Panc1 (cell line): ENCODE data around the gene RNF7.

Experiments used
- CTCF ChIP-seq: fragments of 450-650 bp; IDR thresholded peaks from 2 replicates; pipeline ENCODE4 v1.5.1; 2017; ENCODE audit warnings: mild to moderate bottlenecking
- POLR2AphosphoS5 ChIP-seq: IDR thresholded peaks from 2 replicates; pipeline ENCODE4 v1.6.1; 2012; ENCODE audit warnings: mild to moderate bottlenecking, low read depth, low read length, moderate library complexity
- SIN3A ChIP-seq: IDR thresholded peaks from 2 replicates; pipeline ENCODE4 v1.6.1; 2012; ENCODE audit warnings: low read depth, mild to moderate bottlenecking, low read length, moderate library complexity, borderline replicate concordance; ENCODE audit not compliant: insufficient read depth
- TCF7L2 ChIP-seq: IDR thresholded peaks from 2 replicates; pipeline ENCODE4 v1.6.1; 2011; ENCODE audit warnings: mild to moderate bottlenecking, low read depth, low read length, inconsistent platforms
- TF ChIP-seq, protein P1 (sequence below), 2 experiments: IDR thresholded peaks; 2 replicates each; pipeline ENCODE4 v1.6.1; 2011 to 2012; ENCODE audit warnings: low read depth in 2 of 2, control low read depth in 1 of 2, low read length in 1 of 2, mild to moderate bottlenecking in 1 of 2, moderate library complexity in 1 of 2; ENCODE audit not compliant: insufficient read depth in 1 of 2

DNA sequence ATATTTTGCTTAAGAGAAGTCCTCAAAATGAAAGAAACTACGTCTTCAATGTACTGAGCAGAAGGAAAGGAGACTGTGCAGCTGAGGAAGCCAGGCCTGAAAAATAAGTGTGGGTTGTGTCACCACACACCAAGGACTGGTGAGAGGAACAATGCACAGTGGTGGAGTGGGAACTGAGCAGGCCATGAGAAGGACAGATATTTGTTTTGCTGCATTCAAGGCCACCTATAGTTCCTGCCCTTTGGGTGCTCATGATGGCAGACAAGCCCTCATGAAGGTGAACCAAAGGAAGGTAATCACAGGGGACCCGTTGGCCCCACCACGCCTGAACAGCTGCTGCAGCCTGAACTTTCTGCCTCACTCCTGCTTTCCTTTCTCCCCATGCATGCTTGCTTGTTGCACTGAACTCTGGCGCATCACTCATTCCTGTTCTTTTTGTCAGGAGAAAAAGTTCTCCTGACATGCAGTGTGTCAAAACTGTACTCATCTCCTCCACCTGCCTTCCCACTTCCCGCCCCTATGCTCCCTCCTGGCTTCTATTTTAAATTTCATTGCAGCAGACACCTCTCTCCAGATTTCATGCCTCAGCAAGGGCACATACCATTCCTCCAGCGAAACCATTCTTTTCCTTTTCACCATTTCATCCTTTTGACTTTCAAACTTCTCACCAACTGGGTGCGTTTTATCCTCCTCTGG lies 2.2 kb upstream of the RNF7 start:
- TF ChIP-seq CTCF = no peak
- no peak for TF ChIP-seq SIN3A
- no peak for TF ChIP-seq POLR2AphosphoS5
- TF ChIP-seq, protein P1, sequence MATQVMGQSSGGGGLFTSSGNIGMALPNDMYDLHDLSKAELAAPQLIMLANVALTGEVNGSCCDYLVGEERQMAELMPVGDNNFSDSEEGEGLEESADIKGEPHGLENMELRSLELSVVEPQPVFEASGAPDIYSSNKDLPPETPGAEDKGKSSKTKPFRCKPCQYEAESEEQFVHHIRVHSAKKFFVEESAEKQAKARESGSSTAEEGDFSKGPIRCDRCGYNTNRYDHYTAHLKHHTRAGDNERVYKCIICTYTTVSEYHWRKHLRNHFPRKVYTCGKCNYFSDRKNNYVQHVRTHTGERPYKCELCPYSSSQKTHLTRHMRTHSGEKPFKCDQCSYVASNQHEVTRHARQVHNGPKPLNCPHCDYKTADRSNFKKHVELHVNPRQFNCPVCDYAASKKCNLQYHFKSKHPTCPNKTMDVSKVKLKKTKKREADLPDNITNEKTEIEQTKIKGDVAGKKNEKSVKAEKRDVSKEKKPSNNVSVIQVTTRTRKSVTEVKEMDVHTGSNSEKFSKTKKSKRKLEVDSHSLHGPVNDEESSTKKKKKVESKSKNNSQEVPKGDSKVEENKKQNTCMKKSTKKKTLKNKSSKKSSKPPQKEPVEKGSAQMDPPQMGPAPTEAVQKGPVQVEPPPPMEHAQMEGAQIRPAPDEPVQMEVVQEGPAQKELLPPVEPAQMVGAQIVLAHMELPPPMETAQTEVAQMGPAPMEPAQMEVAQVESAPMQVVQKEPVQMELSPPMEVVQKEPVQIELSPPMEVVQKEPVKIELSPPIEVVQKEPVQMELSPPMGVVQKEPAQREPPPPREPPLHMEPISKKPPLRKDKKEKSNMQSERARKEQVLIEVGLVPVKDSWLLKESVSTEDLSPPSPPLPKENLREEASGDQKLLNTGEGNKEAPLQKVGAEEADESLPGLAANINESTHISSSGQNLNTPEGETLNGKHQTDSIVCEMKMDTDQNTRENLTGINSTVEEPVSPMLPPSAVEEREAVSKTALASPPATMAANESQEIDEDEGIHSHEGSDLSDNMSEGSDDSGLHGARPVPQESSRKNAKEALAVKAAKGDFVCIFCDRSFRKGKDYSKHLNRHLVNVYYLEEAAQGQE (IDR thresholded peaks at IDR 0.05; ENCODE audit: insufficient read depth in 1 of 2, low read depth in 2 of 2, low read length in 1 of 2) = no peak
- TF ChIP-seq TCF7L2 = no peak
